Endothelial cell of umbilical vein (primary cell): ENCODE results near the gene FBXO5.

Source experiments
- CTCF ChIP-seq, 2 donors: IDR thresholded peaks; 1 replicate in 1 of 2; 2 replicates in 1 of 2; pipeline ENCODE4 v1.5.1; 2011; ENCODE audit warnings: low read length in 2 of 2, mild to moderate bottlenecking in 2 of 2, moderate library complexity in 2 of 2, control low read depth in 1 of 2, inconsistent platforms in 1 of 2, low read depth in 1 of 2; ENCODE audit not compliant: insufficient read depth in 1 of 2; ENCODE audit errors: extremely low read depth in 1 of 2
- EZH2 ChIP-seq: IDR thresholded peaks from 2 replicates; pipeline ENCODE4 v1.6.1; 2012; ENCODE audit warnings: borderline replicate concordance, low read depth, mild to moderate bottlenecking, moderate library complexity, low read length, inconsistent platforms; ENCODE audit not compliant: severe bottlenecking
- MAX ChIP-seq: IDR thresholded peaks from 2 replicates; pipeline ENCODE4 v1.6.1; 2011; ENCODE audit not compliant: insufficient read depth, insufficient read length
- POLR2A ChIP-seq: IDR thresholded peaks from 2 replicates; pipeline ENCODE4 v1.6.1; 2012; ENCODE audit warnings: low read depth, mild to moderate bottlenecking, control low read depth, low read length
- POLR2AphosphoS5 ChIP-seq: IDR thresholded peaks from 2 replicates; pipeline ENCODE4 v1.6.1; 2012; ENCODE audit warnings: low read depth, mild to moderate bottlenecking, control low read depth, low read length, moderate library complexity; ENCODE audit not compliant: insufficient read depth

GRCh38 chr6:152984513-152984872 is 1.7 kb upstream of the FBXO5 start:
- TF ChIP-seq POLR2A (no peak), CTCF (IDR thresholded peaks at IDR 0.05; ENCODE audit: extremely low read depth in 1 of 2, insufficient read depth in 1 of 2, low read depth in 1 of 2, low read length in 2 of 2) (no peak), EZH2 (no peak), POLR2AphosphoS5 (no peak), MAX (no peak)
